GM11168 (cell line): Measurements from ENCODE around the gene MTPN.

Source experiments
- in situ Hi-C: fragments of 300-500 bp; cut with MboI; formaldehyde crosslinking; loops from one replicate; pipeline ENCODE4 v1.12.0; 2022; ENCODE audit warnings: low sequenced_read_pairs; ENCODE audit not compliant: unreplicated experiment

The MTPN gene

GRCh38 chr7:135959646-135960363 is 17.4 kb downstream of the MTPN start:
- in situ Hi-C loops: no loop called here

DNA sequence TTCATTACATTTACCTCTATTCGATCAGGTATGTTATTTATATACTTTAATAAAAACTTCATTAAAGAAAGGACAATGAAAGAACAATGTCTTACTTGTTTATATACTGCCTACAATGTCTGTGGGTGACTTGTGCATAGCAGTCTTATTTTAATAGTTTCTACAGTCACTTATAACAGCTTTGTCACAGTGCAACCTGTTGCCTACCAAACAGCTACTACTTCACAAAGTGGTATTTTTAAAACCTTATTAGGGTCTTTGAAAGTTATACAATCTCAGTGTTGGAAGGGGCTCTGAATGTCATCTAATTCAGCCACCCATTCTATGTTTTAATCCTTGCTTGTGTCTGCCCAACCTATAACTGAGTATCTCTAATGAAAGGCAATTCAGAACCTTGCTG is 19.0 kb downstream of the MTPN start:
- in situ Hi-C loops: no loop called here

DNA sequence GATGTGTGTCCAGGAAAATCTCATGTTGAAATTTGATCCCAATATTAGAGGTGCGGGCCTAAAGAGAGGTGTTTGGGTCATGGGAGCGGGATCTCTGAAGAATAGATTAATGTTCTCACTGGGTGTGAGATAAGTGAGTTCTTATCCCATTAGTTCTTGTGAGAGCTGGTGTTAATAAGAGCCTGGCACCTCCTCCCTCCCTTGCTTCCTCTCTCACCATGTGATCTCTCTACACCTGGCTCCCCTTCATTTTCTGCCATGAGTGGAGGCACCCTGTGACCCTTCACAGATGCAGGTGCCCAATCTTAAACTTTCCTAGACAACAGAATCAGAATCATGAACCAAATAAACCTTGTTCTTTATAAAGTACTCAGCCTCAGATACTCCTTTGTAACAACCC is 19.5 kb downstream of the MTPN start:
- in situ Hi-C loops: no loop called here

DNA sequence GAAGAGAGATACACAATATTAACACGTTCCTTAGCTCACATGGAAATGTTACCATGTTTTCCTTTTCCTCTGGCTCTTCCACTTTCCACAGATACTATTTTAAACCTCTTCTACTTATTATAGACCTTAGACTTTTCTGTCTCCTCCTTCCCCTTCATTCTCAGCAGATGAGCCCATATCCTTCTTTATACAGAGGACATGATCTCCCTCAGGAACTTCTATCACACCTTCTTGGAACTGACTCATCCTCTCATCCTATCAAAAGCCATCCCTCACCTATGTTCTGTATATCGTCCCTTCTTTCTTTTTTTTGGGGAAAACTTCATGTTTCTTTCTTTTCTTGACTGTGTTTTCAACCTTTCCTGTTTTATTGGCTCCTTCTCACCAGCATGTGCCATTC is 20.8 kb downstream of the MTPN start:
- in situ Hi-C loops: no loop called here

GRCh38 chr7:135950972-135951371 is 26.2 kb downstream of the MTPN start:
- in situ Hi-C loops: no loop called here

GRCh38 chr7:135950429-135950828 is 26.7 kb downstream of the MTPN start:
- in situ Hi-C loops: no loop called here

- in situ Hi-C loops: no loop called here
Observed at GRCh38 chr7:135946289-135947055, 30.7 kb downstream of the MTPN start.

DNA sequence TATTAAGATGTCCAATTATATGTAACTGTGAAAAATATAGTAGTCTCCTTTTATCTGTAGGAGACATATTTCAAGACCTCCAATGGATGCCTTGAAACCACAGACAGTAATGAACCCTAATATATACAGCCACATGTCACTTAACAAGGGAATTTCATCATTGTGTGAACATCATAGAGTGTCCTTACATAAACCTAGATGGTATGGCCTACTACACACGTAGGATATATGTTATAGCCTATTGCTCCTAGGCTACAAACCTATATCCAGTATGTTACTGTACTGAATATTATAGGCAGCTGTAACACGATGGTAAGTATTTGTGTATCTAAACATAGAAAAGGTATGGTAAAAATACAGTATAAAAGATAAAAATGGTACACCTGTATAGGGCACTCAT is 32.4 kb downstream of the MTPN start:
- in situ Hi-C loops: no loop called here

- in situ Hi-C loops: no loop called here
Observed at GRCh38 chr7:135943134-135943879, 33.9 kb downstream of the MTPN start.

GRCh38 chr7:135942614-135943013 is 34.5 kb downstream of the MTPN start:
- in situ Hi-C loops: no loop called here

DNA sequence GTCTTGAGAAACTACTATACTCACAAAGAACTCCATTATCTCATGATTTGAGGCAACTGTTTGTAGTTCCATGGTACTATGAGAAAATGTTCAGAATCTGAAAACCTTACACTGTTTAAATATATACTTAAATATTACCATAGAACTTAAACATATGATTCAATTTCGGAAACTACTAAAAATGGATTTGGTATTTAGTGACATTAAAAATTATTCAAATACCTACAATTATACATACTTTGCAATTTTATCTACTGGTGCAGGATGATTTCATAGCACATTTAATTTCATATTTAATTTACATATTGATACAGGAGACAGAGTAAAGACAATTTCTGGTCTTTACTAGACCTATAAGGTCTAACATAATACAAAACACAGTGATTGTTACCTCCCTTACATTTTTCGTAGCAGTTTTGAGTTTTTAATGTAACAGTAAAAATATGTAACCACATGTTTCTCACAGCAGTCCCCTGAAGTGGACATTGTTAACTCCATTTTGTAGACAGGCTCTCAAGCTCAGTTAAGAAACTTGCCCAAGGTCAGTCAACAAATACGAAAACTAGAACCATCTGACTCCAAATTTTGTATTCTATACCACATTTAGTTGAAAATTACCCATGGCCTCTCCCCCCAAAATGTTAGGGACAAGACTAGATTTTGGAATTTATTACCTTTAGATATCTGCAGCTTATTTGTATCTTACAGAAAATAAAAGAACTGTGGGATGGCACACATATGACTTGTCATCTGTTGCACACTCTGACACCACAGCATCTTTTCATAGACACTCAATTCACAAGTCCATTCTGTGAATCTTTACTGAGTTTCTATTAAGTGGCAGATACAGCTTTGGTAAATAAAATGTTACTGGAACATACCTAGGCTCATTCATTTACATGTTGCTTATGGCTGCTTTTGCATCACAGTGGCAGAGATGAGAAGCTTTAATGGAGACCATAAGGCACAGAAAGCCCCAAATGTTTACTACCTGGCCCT is 36.8 kb downstream of the MTPN start:
- in situ Hi-C loops: no loop called here

DNA sequence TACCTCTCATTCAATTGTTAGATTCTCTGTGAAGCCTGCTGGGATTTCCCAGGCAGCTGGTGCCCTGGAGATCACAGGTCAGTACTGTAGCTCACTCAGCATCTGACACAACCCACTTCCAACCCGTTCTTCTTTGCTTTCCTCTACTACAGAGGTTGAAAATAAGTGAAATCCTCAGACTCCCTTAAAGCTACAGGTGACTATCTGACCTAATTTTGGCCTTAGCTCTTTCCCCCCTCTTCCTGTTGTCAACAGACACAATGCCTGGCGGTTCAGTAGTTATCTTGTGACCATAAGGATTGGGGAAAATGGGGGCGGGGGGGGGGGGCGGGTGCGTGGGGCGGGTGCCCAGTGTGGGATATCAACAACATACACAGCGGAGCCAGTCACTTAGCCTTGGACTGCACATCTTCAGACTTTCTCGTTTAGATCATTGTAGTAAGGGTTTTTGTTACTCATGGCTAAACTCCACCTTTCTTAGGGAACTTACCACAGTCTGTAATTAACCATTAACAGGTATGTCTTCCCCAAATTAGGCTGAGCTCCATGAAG is 37.8 kb downstream of the MTPN start:
- in situ Hi-C loops: no loop called here

DNA sequence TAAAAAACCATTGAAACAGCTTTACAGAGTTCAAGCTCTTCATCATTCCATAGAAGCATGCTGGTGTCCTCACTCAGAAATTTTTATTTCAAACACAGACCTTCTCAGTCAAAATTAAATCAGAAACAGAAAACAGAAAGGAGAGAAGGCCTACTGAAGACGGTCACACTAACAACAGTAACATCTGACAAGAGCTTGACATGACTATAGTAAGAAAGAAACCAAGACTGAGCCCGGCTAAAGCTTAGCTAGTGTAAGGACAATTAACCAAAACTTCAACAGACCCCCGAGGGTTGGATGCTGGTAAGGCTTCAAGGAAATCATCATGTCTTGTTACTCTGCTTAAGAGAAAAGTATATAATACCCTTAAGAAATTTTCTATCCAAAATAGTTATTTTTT is 38.6 kb downstream of the MTPN start:
- in situ Hi-C loops: no loop called here

DNA sequence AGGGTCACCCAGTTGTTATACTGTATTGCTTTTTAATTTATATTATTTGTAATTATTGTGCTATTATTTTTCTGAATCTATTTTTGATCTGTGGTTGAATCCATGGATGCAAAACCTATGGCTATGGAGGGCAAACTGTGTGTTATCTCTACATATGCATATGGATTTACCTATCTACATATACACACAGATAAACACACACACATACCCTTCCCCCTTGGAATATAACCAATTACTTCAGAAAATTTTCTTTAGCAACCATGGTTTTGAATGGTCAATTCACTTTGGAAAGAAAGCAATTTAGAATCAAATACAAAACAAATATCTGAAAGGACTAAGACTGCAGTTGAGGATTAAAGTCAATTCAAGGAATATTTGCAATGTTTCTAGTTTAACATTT is 39.1 kb downstream of the MTPN start:
- in situ Hi-C loops: no loop called here

DNA sequence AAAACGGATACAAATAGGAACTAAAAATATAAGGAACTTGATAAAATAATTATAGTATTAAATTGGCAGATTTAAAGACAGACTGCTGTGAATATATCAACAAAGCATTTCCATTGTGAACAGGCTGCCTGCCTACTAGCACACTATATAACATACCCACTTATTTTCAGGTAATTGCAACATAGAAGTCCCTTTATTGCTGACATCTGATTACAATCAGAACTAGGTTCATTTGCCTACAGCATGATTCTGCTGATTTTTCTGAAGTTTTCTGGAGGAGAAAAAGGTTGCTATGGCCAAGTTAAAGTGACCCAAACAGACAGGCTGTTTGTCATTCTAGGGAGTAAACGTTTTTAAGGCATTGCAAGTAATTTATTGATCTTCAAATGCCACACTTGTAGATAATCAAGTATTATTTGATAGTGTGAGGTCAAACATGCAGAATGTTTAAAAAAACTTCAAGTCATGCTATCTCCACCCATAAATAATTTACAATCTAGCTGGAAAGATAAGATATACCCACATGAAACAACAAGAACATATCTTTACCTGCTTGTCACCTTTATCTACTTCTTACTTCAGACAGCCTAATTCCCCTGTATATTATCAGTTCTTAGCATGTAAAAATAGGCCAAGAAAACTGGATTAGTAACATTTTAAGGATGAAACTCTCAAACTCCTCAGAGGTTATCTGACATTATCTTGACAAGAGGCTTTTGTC is 40.5 kb downstream of the MTPN start:
- in situ Hi-C loops: no loop called here

GRCh38 chr7:135934651-135935050 is 42.5 kb downstream of the MTPN start:
- in situ Hi-C loops: no loop called here

DNA sequence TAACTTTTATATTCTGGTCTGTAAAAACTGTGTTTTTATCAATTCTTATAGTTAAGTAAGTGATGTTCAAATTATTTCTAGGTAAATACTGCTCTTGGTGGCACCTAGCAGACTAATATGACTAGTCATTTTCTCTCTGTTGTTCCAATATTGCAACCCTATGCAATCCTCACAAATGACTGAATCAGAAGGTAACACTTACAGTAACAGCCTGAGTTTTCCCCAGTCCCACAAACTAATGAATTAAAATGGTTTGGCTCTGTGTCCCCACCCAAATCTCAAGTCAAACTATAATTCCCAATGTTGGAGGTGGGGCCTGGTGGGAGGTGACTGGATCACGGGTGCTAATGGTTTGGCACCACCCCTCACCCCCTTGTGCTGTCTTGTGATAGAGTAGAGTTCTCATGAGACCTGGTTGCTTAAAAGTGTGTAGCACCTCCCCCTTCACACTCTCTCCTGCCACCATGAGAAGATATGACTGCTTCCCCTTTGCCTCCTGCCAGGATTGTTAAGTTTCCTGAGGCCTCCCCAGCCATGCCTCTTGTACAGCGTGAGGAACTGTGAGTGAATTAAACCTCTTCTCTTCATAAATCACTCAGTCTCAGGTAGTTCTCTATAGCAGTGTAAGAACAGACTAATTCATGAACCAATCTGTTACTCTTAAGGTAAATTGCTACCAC is 43.5 kb downstream of the MTPN start:
- in situ Hi-C loops: no loop called here

DNA sequence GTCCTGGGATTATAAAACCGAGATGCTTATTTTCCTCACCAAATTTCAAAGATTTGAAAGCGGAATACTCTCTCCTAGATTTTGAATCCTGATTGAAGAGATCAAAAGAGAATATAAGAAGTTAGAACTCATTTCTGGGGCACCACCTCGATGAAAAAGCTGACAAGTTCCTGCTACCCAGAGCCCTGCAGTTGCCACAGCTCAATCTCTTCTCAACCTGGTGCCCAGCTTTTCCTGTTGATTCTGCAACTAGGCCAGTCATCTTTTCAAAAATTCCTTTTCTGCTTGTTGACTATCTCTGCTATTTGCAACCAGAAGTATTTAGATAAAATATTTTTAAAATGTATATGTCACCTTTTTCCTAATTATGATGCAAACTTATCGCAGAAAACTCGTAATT is 45.0 kb downstream of the MTPN start:
- in situ Hi-C loops: no loop called here
